Endodermal cell (in vitro differentiated cells): ENCODE data around the gene TMEM243. TPM values are rescaled to one million over a fixed set of nuclear protein-coding genes. Genes with fewer than 3 reads are reported as not detected.

Experiments
- DNase-seq: peaks from one replicate; pipeline ENCODE4 v3.0.0-alpha.2; 2017
- H3K27ac ChIP-seq: 2 replicates; pipeline ENCODE4 v1.5.1; 2013; ENCODE audit warnings: mild to moderate bottlenecking, low read depth, low read length, moderate library complexity
- H3K27me3 ChIP-seq: 2 replicates; pipeline ENCODE4 v1.6.1; 2013; ENCODE audit warnings: mild to moderate bottlenecking, low read length, moderate library complexity; ENCODE audit not compliant: insufficient read depth, control insufficient read depth, poor library complexity, severe bottlenecking
- H3K36me3 ChIP-seq: 2 replicates; pipeline ENCODE4 v1.7.0; 2013; ENCODE audit warnings: mild to moderate bottlenecking, low read length, moderate library complexity; ENCODE audit not compliant: control insufficient read depth, insufficient read depth
- H3K4me1 ChIP-seq: one replicate; pipeline ENCODE4 v1.7.0; 2013; ENCODE audit warnings: low read length; ENCODE audit not compliant: control insufficient read depth, insufficient read depth
- H3K4me3 ChIP-seq: 2 replicates; pipeline ENCODE4 v1.5.1; 2013; ENCODE audit warnings: mild to moderate bottlenecking, low read length, moderate library complexity
- H3K9ac ChIP-seq: 2 replicates; pipeline ENCODE4 v1.6.1; 2013; ENCODE audit warnings: mild to moderate bottlenecking, low read length, moderate library complexity; ENCODE audit not compliant: poor library complexity, severe bottlenecking; ENCODE audit errors: extremely low read depth
- H3K9me3 ChIP-seq: 2 replicates; pipeline ENCODE4 v1.6.1; 2013; ENCODE audit warnings: mild to moderate bottlenecking, low read length, moderate library complexity; ENCODE audit not compliant: control insufficient read depth
- H3K27ac Mint-ChIP-seq: 2 replicates; pipeline ENCODE4 v1.8.0; 2020; ENCODE audit warnings: mixed read lengths
- H3K27me3 Mint-ChIP-seq: 2 replicates; pipeline ENCODE4 v1.8.0; 2021; ENCODE audit warnings: mild to moderate bottlenecking, mixed read lengths; ENCODE audit not compliant: insufficient read depth
- H3K36me3 Mint-ChIP-seq: 2 replicates; pipeline ENCODE4 v1.8.0; 2020; ENCODE audit warnings: low read depth, mixed read lengths
- H3K4me1 Mint-ChIP-seq: 2 replicates; pipeline ENCODE4 v1.8.0; 2020; ENCODE audit warnings: mixed read lengths
- H3K4me3 Mint-ChIP-seq: 2 replicates; pipeline ENCODE4 v1.8.0; 2020; ENCODE audit warnings: mild to moderate bottlenecking, moderate library complexity, mixed read lengths
- H3K9me3 Mint-ChIP-seq: 2 replicates; pipeline ENCODE4 v1.8.0; 2020; ENCODE audit warnings: mild to moderate bottlenecking, mixed read lengths
- WGBS, 2 experiments: methylation state at CpG; one replicate each; pipeline versions ENCODE4 v1.1.5 to v1.1.7; 2013; ENCODE audit warnings: missing lambda C conversion rate in 2 of 2, mixed read lengths in 1 of 2; ENCODE audit not compliant: insufficient coverage in 1 of 2, insufficient read length in 1 of 2; 5-methylcytosine and 5-hydroxymethylcytosine counted together
- total RNA-seq, 2 donors: library from RNA; stranded (reverse); fragmentation: NEBNext Ultra II Directional in 1 of 2; extraction: Animal tissue kit (Norgen Biotek cat#: 25700) in 1 of 2; gene quantifications; 2 replicates in 1 of 2; 3 replicates in 1 of 2; pipeline ENCODE4 v1.2.1, GENCODE V29; 2021
- TF ChIP-seq, protein P1 (sequence below): fragments of 200-600 bp; sonication (generic); conservative IDR thresholded peaks from 2 replicates; pipeline ENCODE4 v1.5.0; 2021; ENCODE audit warnings: antibody characterized with exemption, mild to moderate bottlenecking

Gene TMEM243
- total RNA-seq, 2 donors from 2014 or later, result 21.7 to 22.3 TPM

DNA sequence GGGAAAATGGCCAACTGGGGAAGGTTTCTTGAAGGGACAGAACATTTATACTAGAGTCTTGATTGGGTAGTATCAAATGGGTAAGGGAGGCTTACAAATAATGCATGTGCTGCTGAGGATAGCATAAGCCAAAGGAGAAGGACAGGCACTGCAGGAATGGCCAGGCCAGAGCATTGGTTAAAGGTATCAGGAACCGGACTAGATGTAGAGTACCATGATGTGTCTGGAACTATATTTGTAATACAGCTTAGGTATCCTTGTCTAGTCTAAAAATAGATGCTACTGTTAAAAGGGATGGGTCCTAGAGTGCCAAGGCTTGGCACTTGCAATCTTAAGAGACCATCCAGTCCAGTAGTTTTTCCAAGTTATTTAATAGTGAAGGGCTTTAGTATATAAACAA lies 20.3 kb downstream of the TMEM243 start:
- Mint-ChIP-seq H3K27me3 (no peaks in the 10 kb centered on the region), H3K27ac (no peak overlapping the region), H3K36me3 (peaks cover 82% of the 10 kb centered on the region), H3K4me3 (no peak overlapping the region), H3K9me3 (peaks cover 14% of the 10 kb centered on the region), H3K4me1 (no peaks in the 10 kb centered on the region)
- DNase-seq, result no peak
- H3K27ac ChIP-seq, result no peak overlapping the region
- peaks cover 87% of the 10 kb centered on the region for H3K36me3 ChIP-seq
- WGBS, 2 experiments, result 98 to 100% methylated on average over 1 of the region's 1 CpG
- H3K9me3 ChIP-seq, result peaks cover 27% of the 10 kb centered on the region
- no peak overlapping the region for H3K4me3 ChIP-seq
- no peak overlapping the region for H3K9ac ChIP-seq
- H3K27me3 ChIP-seq, result no peaks in the 10 kb centered on the region
- TF ChIP-seq, protein P1, sequence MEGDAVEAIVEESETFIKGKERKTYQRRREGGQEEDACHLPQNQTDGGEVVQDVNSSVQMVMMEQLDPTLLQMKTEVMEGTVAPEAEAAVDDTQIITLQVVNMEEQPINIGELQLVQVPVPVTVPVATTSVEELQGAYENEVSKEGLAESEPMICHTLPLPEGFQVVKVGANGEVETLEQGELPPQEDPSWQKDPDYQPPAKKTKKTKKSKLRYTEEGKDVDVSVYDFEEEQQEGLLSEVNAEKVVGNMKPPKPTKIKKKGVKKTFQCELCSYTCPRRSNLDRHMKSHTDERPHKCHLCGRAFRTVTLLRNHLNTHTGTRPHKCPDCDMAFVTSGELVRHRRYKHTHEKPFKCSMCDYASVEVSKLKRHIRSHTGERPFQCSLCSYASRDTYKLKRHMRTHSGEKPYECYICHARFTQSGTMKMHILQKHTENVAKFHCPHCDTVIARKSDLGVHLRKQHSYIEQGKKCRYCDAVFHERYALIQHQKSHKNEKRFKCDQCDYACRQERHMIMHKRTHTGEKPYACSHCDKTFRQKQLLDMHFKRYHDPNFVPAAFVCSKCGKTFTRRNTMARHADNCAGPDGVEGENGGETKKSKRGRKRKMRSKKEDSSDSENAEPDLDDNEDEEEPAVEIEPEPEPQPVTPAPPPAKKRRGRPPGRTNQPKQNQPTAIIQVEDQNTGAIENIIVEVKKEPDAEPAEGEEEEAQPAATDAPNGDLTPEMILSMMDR, result no peak
- H3K4me1 ChIP-seq, result no peaks in the 10 kb centered on the region

DNA sequence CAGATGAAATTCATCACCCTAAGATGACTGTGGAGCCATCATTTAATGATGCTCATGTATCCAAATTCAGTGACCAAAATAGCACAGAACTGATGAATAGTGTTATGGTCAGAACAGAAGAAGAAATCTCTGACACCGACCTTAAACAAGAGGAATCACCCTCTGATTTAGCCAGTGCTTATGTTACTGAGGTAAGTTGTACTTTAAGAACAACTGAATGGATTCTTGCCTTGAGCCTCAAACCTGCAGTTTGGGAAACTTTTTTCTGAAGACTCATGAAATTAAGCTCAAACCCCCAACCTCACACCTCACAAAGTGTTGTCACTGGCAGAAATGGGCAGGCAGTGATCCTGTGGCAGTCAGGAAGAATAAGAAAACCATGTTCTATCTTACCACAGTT lies 25.6 kb downstream of the TMEM243 start:
- no peak overlapping the region for H3K9ac ChIP-seq
- Mint-ChIP-seq H3K36me3 (peaks cover 74% of the 10 kb centered on the region), H3K9me3 (no peaks in the 10 kb centered on the region), H3K4me1 (no peaks in the 10 kb centered on the region), H3K27ac (no peak overlapping the region), H3K27me3 (no peaks in the 10 kb centered on the region), H3K4me3 (no peak overlapping the region)
- H3K27me3 ChIP-seq, result no peaks in the 10 kb centered on the region
- peaks cover 99% of the 10 kb centered on the region for H3K36me3 ChIP-seq
- TF ChIP-seq, protein P1, result no peak
- no peak for DNase-seq
- H3K4me3 ChIP-seq, result no peak overlapping the region
- no peak overlapping the region for H3K27ac ChIP-seq
- no peaks in the 10 kb centered on the region for H3K4me1 ChIP-seq
- WGBS, 2 experiments, result 92 to 97% methylated on average over 1 of the region's 1 CpG
- no peaks in the 10 kb centered on the region for H3K9me3 ChIP-seq

DNA sequence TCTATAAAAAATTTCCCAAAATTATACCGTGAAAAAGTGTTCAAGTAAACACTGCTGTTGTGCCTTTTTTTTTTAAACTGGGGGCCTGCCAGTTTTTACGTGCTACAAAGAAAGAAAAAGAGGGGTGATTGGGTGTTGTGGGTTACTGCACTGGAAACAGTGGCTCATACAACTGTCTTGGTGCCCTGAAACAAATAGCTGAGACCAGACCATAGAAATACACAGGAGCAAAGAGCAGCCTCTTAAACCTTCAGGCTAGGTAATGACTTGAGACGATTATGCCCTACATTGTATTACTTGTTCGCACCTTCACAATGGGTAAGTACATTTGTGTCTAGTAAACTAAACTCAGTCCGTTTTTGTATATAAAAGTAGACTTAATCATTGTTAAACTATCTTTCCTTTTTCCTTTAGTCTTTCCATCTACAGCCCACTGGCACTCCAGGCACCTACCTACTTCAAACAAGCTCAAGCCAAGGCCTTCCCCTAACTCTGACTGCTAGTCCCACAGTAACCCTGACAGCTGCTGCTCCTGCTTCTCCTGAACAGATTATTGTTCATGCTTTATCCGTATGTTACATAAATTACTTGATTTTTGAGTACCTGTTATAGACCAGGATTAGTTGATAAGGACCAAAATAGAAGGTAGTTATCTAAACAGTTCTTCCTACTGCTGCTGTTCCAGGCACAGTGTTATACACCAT lies 26.6 kb downstream of the TMEM243 start:
- no peaks in the 10 kb centered on the region for H3K27me3 Mint-ChIP-seq
- Histone ChIP-seq H3K27me3 (no peaks in the 10 kb centered on the region), H3K27ac (no peak overlapping the region), H3K9me3 (no peaks in the 10 kb centered on the region), H3K4me1 (no peaks in the 10 kb centered on the region), H3K9ac (no peak overlapping the region), H3K4me3 (no peak overlapping the region), H3K36me3 (peaks cover 98% of the 10 kb centered on the region)
- TF ChIP-seq, protein P1, result no peak
- no peak overlapping the region for H3K4me3 Mint-ChIP-seq
- no peaks in the 10 kb centered on the region for H3K4me1 Mint-ChIP-seq
- DNase-seq, result no peak
- WGBS, 2 experiments, result 95 to 98% methylated on average over 4 to 6 of the region's 6 CpGs
- peaks cover 73% of the 10 kb centered on the region for H3K36me3 Mint-ChIP-seq
- H3K27ac Mint-ChIP-seq, result no peak overlapping the region
- no peaks in the 10 kb centered on the region for H3K9me3 Mint-ChIP-seq
